Hematopoietic multipotent progenitor cell treated with erythropoietin and hydrocortisone succinate and interleukin-3 and kit ligand, for 4 days (in vitro differentiated cells): Measurements from ENCODE around the gene EIF4G3.

Experiments
- DNase-seq: peaks from one replicate; pipeline ENCODE4 v3.0.0-alpha.2; 2015

EIF4G3 gene

GRCh38 chr1:21022279-21023040 lies 154.2 kb downstream of the EIF4G3 start:
- peak; percentile 95 for DNase-seq

GRCh38 chr1:21021311-21021710 lies 155.4 kb downstream of the EIF4G3 start:
- no peak for DNase-seq

GRCh38 chr1:21020151-21020550 lies 156.5 kb downstream of the EIF4G3 start:
- DNase-seq: no peak

GRCh38 chr1:21018673-21019072 lies 158.0 kb downstream of the EIF4G3 start:
- DNase-seq: no peak

GRCh38 chr1:21013510-21013909 lies 163.2 kb downstream of the EIF4G3 start:
- no peak for DNase-seq

GRCh38 chr1:21012937-21013336 lies 163.8 kb downstream of the EIF4G3 start:
- DNase-seq: no peak

GRCh38 chr1:21007876-21008275 lies 168.8 kb downstream of the EIF4G3 start:
- no peak for DNase-seq

- peak; percentile 71 for DNase-seq
Measured at GRCh38 chr1:21005466-21006239, 171.0 kb downstream of the EIF4G3 start.

GRCh38 chr1:21003281-21004045 lies 173.2 kb downstream of the EIF4G3 start:
- no peak for DNase-seq

- DNase-seq: no peak
Measured at GRCh38 chr1:21001042-21001441, 175.7 kb downstream of the EIF4G3 start.

GRCh38 chr1:21000245-21000594 lies 176.5 kb downstream of the EIF4G3 start:
- no peak for DNase-seq

- DNase-seq: no peak
Measured at GRCh38 chr1:20999525-21000244, 177.0 kb downstream of the EIF4G3 start.

- peak; percentile 47 for DNase-seq
Measured at GRCh38 chr1:20998826-20999225, 177.9 kb downstream of the EIF4G3 start.

- DNase-seq: peak; percentile 77
Measured at GRCh38 chr1:20997602-20998224, 179.0 kb downstream of the EIF4G3 start.

GRCh38 chr1:20996554-20996953 lies 180.1 kb downstream of the EIF4G3 start:
- no peak for DNase-seq

GRCh38 chr1:20993716-20994575 lies 182.8 kb downstream of the EIF4G3 start:
- no peak for DNase-seq

GRCh38 chr1:20992322-20993056 lies 184.2 kb downstream of the EIF4G3 start:
- peak; percentile 47 for DNase-seq

- DNase-seq: no peak
Measured at GRCh38 chr1:20988943-20989342, 187.8 kb downstream of the EIF4G3 start.

GRCh38 chr1:20987831-20988825 lies 188.6 kb downstream of the EIF4G3 start:
- DNase-seq: no peak
